HCT116 (cell line): ENCODE measurements around the gene CFAP298. TPM values are rescaled to one million over a fixed set of nuclear protein-coding genes. Genes with fewer than 3 reads are reported as not detected.

Experiments
- ATAC-seq: fragments of 200-7000 bp; cut with Tn5 transposase; 2 replicates; pipeline ENCODE4 v1.9.1; 2020; ENCODE audit warnings: mild to moderate bottlenecking, moderate library complexity
- BruUV-seq: library from RNA; stranded (reverse); fragments of 400-500 nt; replicated peaks from 2 replicates; lab custom pipeline; 2021; lab: Mats Ljungman, UMichigan
- CTCF ChIA-PET: fragments of 300-600 bp; sonication (Branson Sonifier 250); formaldehyde crosslinking; loops from one replicate; lab custom pipeline; 2021; ENCODE audit warnings: antibody characterized with exemption; lab: Charles Lee
- POLR2A ChIA-PET: fragments of 300-600, 350-600 bp; sonication (Branson Sonifier 250); formaldehyde crosslinking; loops from one replicate; lab custom pipeline; 2021; ENCODE audit warnings: antibody characterized with exemption; lab: Charles Lee
- RAD21 ChIA-PET, 2 experiments: fragments of 300-600 bp; sonication (Branson Sonifier 250); formaldehyde crosslinking; loops; one replicate each; lab custom pipeline; 2023; ENCODE audit warnings: low total read pairs in 2 of 2; ENCODE audit not compliant: uncharacterized antibody in 2 of 2, unreplicated experiment in 2 of 2, low non-redundant PET in 1 of 2; lab: Charles Lee
- DNase-seq: peaks from one replicate; pipeline ENCODE4 v3.0.0-alpha.2; 2010; ENCODE audit warnings: low read depth, low spot score
- H2AFZ ChIP-seq: fragments of 200-600 bp; shearing (Covaris generic), sonication (generic); 2 replicates; pipeline ENCODE4 v1.6.1; 2017; ENCODE audit warnings: low read depth, mixed run types, mixed read lengths, antibody characterized with exemption, low read length; ENCODE audit not compliant: poor library complexity, severe bottlenecking
- H3K27ac ChIP-seq: 2 replicates; pipeline ENCODE4 v1.5.1; 2012; ENCODE audit warnings: low read depth, low read length
- H3K27me3 ChIP-seq: fragments of 200-600 bp; sonication (generic); 2 replicates; pipeline ENCODE4 v1.6.1; 2016; ENCODE audit warnings: mixed run types, low read length, mixed read lengths; ENCODE audit not compliant: insufficient read depth
- H3K36me3 ChIP-seq, 2 experiments: fragments of 200-500 bp in 1 of 2; fragments of 200-600 bp in 1 of 2; sonication (Bioruptor generic) in 1 of 2; sonication (generic) in 1 of 2; 2 replicates each; pipeline versions ENCODE4 v1.5.1 to v1.6.1; 2014 to 2016; ENCODE audit warnings: low read length in 2 of 2, inconsistent platforms in 1 of 2, mixed read lengths in 1 of 2, mixed run types in 1 of 2; ENCODE audit not compliant: insufficient read depth in 2 of 2, control insufficient read depth in 1 of 2
- H3K4me1 ChIP-seq, 2 experiments: fragments of 200-600 bp in 1 of 2; sonication (generic) in 1 of 2; 2 replicates each; pipeline versions ENCODE4 v1.5.1 to v1.6.1; 2012 to 2017; ENCODE audit warnings: low read length in 2 of 2, inconsistent platforms in 1 of 2, mild to moderate bottlenecking in 1 of 2, mixed read lengths in 1 of 2, mixed run types in 1 of 2, moderate library complexity in 1 of 2; ENCODE audit not compliant: insufficient read depth in 2 of 2, control insufficient read depth in 1 of 2
- H3K4me2 ChIP-seq: fragments of 200-600 bp; sonication (generic); 2 replicates; pipeline ENCODE4 v1.6.1; 2017; ENCODE audit warnings: mixed run types, low read length, mixed read lengths
- H3K4me3 ChIP-seq, 2 experiments: fragments of 200-600 bp in 1 of 2; sonication (generic) in 1 of 2; replicated peaks in 1 of 2; 2 replicates each; pipeline ENCODE4 v1.5.1; 2011 to 2016; ENCODE audit warnings: low read length in 2 of 2, control low read depth in 1 of 2, low read depth in 1 of 2, mild to moderate bottlenecking in 1 of 2, mixed read lengths in 1 of 2, mixed run types in 1 of 2
- H3K79me2 ChIP-seq: fragments of 200-600 bp; sonication (generic); 2 replicates; pipeline ENCODE4 v1.6.1; 2017; ENCODE audit warnings: mild to moderate bottlenecking, mixed run types, low read length, moderate library complexity, mixed read lengths; ENCODE audit not compliant: insufficient read depth
- H3K9ac ChIP-seq: fragments of 200-600 bp; sonication (generic); 2 replicates; pipeline ENCODE4 v1.6.1; 2016; ENCODE audit warnings: low read length, mixed read lengths
- H3K9me2 ChIP-seq: fragments of 200-600 bp; sonication (generic), shearing (Covaris generic); 2 replicates; pipeline ENCODE4 v1.6.1; 2017; ENCODE audit warnings: mixed run types, mild to moderate bottlenecking, moderate library complexity; ENCODE audit not compliant: insufficient read depth
- H3K9me3 ChIP-seq, 2 experiments: fragments of 200-500 bp in 1 of 2; fragments of 200-600 bp in 1 of 2; sonication (Bioruptor generic) in 1 of 2; sonication (generic) in 1 of 2; 2 replicates each; pipeline ENCODE4 v1.6.1; 2014 to 2017; ENCODE audit warnings: low read length in 2 of 2, mixed read lengths in 2 of 2, inconsistent platforms in 1 of 2, low read depth in 1 of 2, mild to moderate bottlenecking in 1 of 2, mixed run types in 1 of 2, moderate library complexity in 1 of 2; ENCODE audit not compliant: control insufficient read depth in 1 of 2, insufficient read depth in 1 of 2
- H4K20me1 ChIP-seq: fragments of 200-600 bp; sonication (generic), shearing (Covaris generic); 2 replicates; pipeline ENCODE4 v1.6.1; 2017; ENCODE audit warnings: mixed run types, mild to moderate bottlenecking, moderate library complexity; ENCODE audit not compliant: insufficient read depth
- ATF3 ChIP-seq: IDR thresholded peaks from 2 replicates; pipeline ENCODE4 v1.6.1; 2012
- CBX3 ChIP-seq: IDR thresholded peaks from 2 replicates; pipeline ENCODE4 v1.6.1; 2012; ENCODE audit warnings: low read depth
- CEBPB ChIP-seq: IDR thresholded peaks from 2 replicates; pipeline ENCODE4 v1.6.1; 2012; ENCODE audit warnings: low read depth
- CTCF ChIP-seq, 3 experiments: fragments of 200-600 bp in 1 of 3; sonication (generic) in 1 of 3; IDR thresholded peaks in 2 of 3; conservative IDR thresholded peaks in 1 of 3; 2 replicates each; pipeline ENCODE4 v1.5.1; 2012 to 2017; ENCODE audit warnings: low read depth in 2 of 3, low read length in 2 of 3, antibody characterized with exemption in 1 of 3, borderline replicate concordance in 1 of 3, control low read depth in 1 of 3, mild to moderate bottlenecking in 1 of 3, mixed read lengths in 1 of 3, mixed run types in 1 of 3, moderate library complexity in 1 of 3; ENCODE audit not compliant: insufficient read depth in 1 of 3
- ELF1 ChIP-seq: IDR thresholded peaks from 2 replicates; pipeline ENCODE4 v1.6.1; 2012; ENCODE audit warnings: low read depth, borderline replicate concordance
- EZH2 ChIP-seq: fragments of 200-600 bp; sonication (generic); IDR thresholded peaks from 2 replicates; pipeline ENCODE4 v1.6.1; 2017; ENCODE audit warnings: antibody characterized with exemption, mixed run types
- EZH2phosphoT487 ChIP-seq: fragments of 200-600 bp; IDR thresholded peaks from 2 replicates; pipeline ENCODE4 v1.6.1; 2018; ENCODE audit warnings: antibody characterized with exemption, borderline replicate concordance
- JUND ChIP-seq: IDR thresholded peaks from 2 replicates; pipeline ENCODE4 v1.6.1; 2012
- MAX ChIP-seq: IDR thresholded peaks from 2 replicates; pipeline ENCODE4 v1.6.1; 2012
- POLR2A ChIP-seq: IDR thresholded peaks from 2 replicates; pipeline ENCODE4 v1.7.0; 2011; ENCODE audit warnings: borderline replicate concordance; ENCODE audit not compliant: insufficient read depth, insufficient read length; ENCODE audit errors: extremely low read depth
- POLR2AphosphoS5 ChIP-seq: IDR thresholded peaks from 2 replicates; pipeline ENCODE4 v1.6.1; 2011; ENCODE audit warnings: mild to moderate bottlenecking, low read depth, low read length, moderate library complexity
- RAD21 ChIP-seq: IDR thresholded peaks from 2 replicates; pipeline ENCODE4 v1.6.1; 2012; ENCODE audit warnings: low read depth, mild to moderate bottlenecking
- REST ChIP-seq: IDR thresholded peaks from 2 replicates; pipeline ENCODE4 v1.6.1; 2012; ENCODE audit warnings: low read depth
- SIN3A ChIP-seq: IDR thresholded peaks from 2 replicates; pipeline ENCODE4 v1.6.1; 2012; ENCODE audit warnings: low read depth
- SP1 ChIP-seq: IDR thresholded peaks from 2 replicates; pipeline ENCODE4 v1.6.1; 2012; ENCODE audit warnings: low read depth
- SRF ChIP-seq: IDR thresholded peaks from 2 replicates; pipeline ENCODE4 v1.6.1; 2012; ENCODE audit warnings: low read depth
- YY1 ChIP-seq: IDR thresholded peaks from 2 replicates; pipeline ENCODE4 v1.6.1; 2011; ENCODE audit warnings: low read length, low read depth, moderate library complexity, mild to moderate bottlenecking; ENCODE audit not compliant: insufficient replicate concordance; ENCODE audit errors: extremely low read depth
- ZFX ChIP-seq: fragments of 450-650 bp; IDR thresholded peaks from 2 replicates; pipeline ENCODE4 v1.6.1; 2017
- intact Hi-C: fragments of 100-400 bp; cut with micrococcal nuclease; formaldehyde crosslinking; loops from 2 replicates; pipeline ENCODE4 v1.10.0; 2022
- total RNA-seq: library from RNA; stranded (reverse); gene quantifications from one replicate; pipeline ENCODE4 v1.2.1, GENCODE V29; 2021; ENCODE audit not compliant: unreplicated experiment

The CFAP298 gene
- total RNA-seq, 1 experiment from 2014 or later = 58.2 TPM

- no peak for TF ChIP-seq REST
- TF ChIP-seq EZH2 = no peak
- no peak for TF ChIP-seq SP1
- no peak for TF ChIP-seq SRF
- no peak for TF ChIP-seq SIN3A
- no peak for TF ChIP-seq CEBPB
- TF ChIP-seq ELF1 = no peak
- TF ChIP-seq YY1 = no peak
- no peak for TF ChIP-seq POLR2A
- TF ChIP-seq, all 23 proteins: peak for 0
Observed at GRCh38 chr21:32587651-32588050, 24.5 kb downstream of the CFAP298 start (continued).

GRCh38 chr21:32587120-32587519 lies 25.1 kb downstream of the CFAP298 start:
- no TSS peak for BruUV-seq
- no peak overlapping the region for H3K27ac ChIP-seq
- H3K9me2 ChIP-seq = no peaks in the 10 kb centered on the region
- H3K4me1 ChIP-seq = no peaks in the 10 kb centered on the region
- ChIA-PET POLR2A (no interaction called here), CTCF (no interaction called here), RAD21 (no interaction called here)
- intact Hi-C loops = no loop called here
- H2AFZ ChIP-seq = no peak overlapping the region
- no peak for DNase-seq
- H3K4me2 ChIP-seq = no peak overlapping the region
- H3K36me3 ChIP-seq = no peaks in the 10 kb centered on the region
- no peaks in the 10 kb centered on the region for H3K27me3 ChIP-seq
- no peak overlapping the region for H3K9ac ChIP-seq
- H3K79me2 ChIP-seq = no peaks in the 10 kb centered on the region
- no peak for TF ChIP-seq ZFX
- no peak for TF ChIP-seq ATF3
- TF ChIP-seq CTCF (IDR thresholded peaks at IDR 0.05 in 2 of 3, conservative IDR thresholded peaks at IDR 0.05 in 1 of 3; ENCODE audit: borderline replicate concordance in 1 of 3, insufficient read depth in 1 of 3, low read depth in 2 of 3, low read length in 2 of 3) = no peak
- no peak for TF ChIP-seq ELF1
- no peak for TF ChIP-seq EZH2phosphoT487
- TF ChIP-seq MAX = no peak
- TF ChIP-seq JUND = no peak
- TF ChIP-seq POLR2AphosphoS5 = no peak
- TF ChIP-seq REST = no peak
- TF ChIP-seq RAD21 = no peak
- no peak for TF ChIP-seq CBX3
- no peak for ATAC-seq
- no peaks in the 10 kb centered on the region for H4K20me1 ChIP-seq
- H3K9me3 ChIP-seq = no peaks in the 10 kb centered on the region
- H3K4me3 ChIP-seq = no peak overlapping the region
